HCT116 (cell line): ENCODE measurements around the gene OBSL1. TPM values are rescaled to one million over a fixed set of nuclear protein-coding genes. Genes with fewer than 3 reads are reported as not detected.

Experiments used
- ATAC-seq: fragments of 200-7000 bp; cut with Tn5 transposase; 2 replicates; pipeline ENCODE4 v1.9.1; 2020; ENCODE audit warnings: mild to moderate bottlenecking, moderate library complexity
- BruUV-seq: library from RNA; stranded (reverse); fragments of 400-500 nt; replicated peaks from 2 replicates; lab custom pipeline; 2021; lab: Mats Ljungman, UMichigan
- CTCF ChIA-PET: fragments of 300-600 bp; sonication (Branson Sonifier 250); formaldehyde crosslinking; loops from one replicate; lab custom pipeline; 2021; ENCODE audit warnings: antibody characterized with exemption; lab: Charles Lee
- POLR2A ChIA-PET: fragments of 300-600, 350-600 bp; sonication (Branson Sonifier 250); formaldehyde crosslinking; loops from one replicate; lab custom pipeline; 2021; ENCODE audit warnings: antibody characterized with exemption; lab: Charles Lee
- RAD21 ChIA-PET, 2 experiments: fragments of 300-600 bp; sonication (Branson Sonifier 250); formaldehyde crosslinking; loops; one replicate each; lab custom pipeline; 2023; ENCODE audit warnings: low total read pairs in 2 of 2; ENCODE audit not compliant: uncharacterized antibody in 2 of 2, unreplicated experiment in 2 of 2, low non-redundant PET in 1 of 2; lab: Charles Lee
- DNase-seq: peaks from one replicate; pipeline ENCODE4 v3.0.0-alpha.2; 2010; ENCODE audit warnings: low read depth, low spot score
- H2AFZ ChIP-seq: fragments of 200-600 bp; shearing (Covaris generic), sonication (generic); 2 replicates; pipeline ENCODE4 v1.6.1; 2017; ENCODE audit warnings: low read depth, mixed run types, mixed read lengths, antibody characterized with exemption, low read length; ENCODE audit not compliant: poor library complexity, severe bottlenecking
- H3K27ac ChIP-seq: 2 replicates; pipeline ENCODE4 v1.5.1; 2012; ENCODE audit warnings: low read depth, low read length
- H3K27me3 ChIP-seq: fragments of 200-600 bp; sonication (generic); 2 replicates; pipeline ENCODE4 v1.6.1; 2016; ENCODE audit warnings: mixed run types, low read length, mixed read lengths; ENCODE audit not compliant: insufficient read depth
- H3K36me3 ChIP-seq, 2 experiments: fragments of 200-500 bp in 1 of 2; fragments of 200-600 bp in 1 of 2; sonication (Bioruptor generic) in 1 of 2; sonication (generic) in 1 of 2; 2 replicates each; pipeline versions ENCODE4 v1.5.1 to v1.6.1; 2014 to 2016; ENCODE audit warnings: low read length in 2 of 2, inconsistent platforms in 1 of 2, mixed read lengths in 1 of 2, mixed run types in 1 of 2; ENCODE audit not compliant: insufficient read depth in 2 of 2, control insufficient read depth in 1 of 2
- H3K4me1 ChIP-seq, 2 experiments: fragments of 200-600 bp in 1 of 2; sonication (generic) in 1 of 2; 2 replicates each; pipeline versions ENCODE4 v1.5.1 to v1.6.1; 2012 to 2017; ENCODE audit warnings: low read length in 2 of 2, inconsistent platforms in 1 of 2, mild to moderate bottlenecking in 1 of 2, mixed read lengths in 1 of 2, mixed run types in 1 of 2, moderate library complexity in 1 of 2; ENCODE audit not compliant: insufficient read depth in 2 of 2, control insufficient read depth in 1 of 2
- H3K4me2 ChIP-seq: fragments of 200-600 bp; sonication (generic); 2 replicates; pipeline ENCODE4 v1.6.1; 2017; ENCODE audit warnings: mixed run types, low read length, mixed read lengths
- H3K4me3 ChIP-seq, 2 experiments: fragments of 200-600 bp in 1 of 2; sonication (generic) in 1 of 2; replicated peaks in 1 of 2; 2 replicates each; pipeline ENCODE4 v1.5.1; 2011 to 2016; ENCODE audit warnings: low read length in 2 of 2, control low read depth in 1 of 2, low read depth in 1 of 2, mild to moderate bottlenecking in 1 of 2, mixed read lengths in 1 of 2, mixed run types in 1 of 2
- H3K79me2 ChIP-seq: fragments of 200-600 bp; sonication (generic); 2 replicates; pipeline ENCODE4 v1.6.1; 2017; ENCODE audit warnings: mild to moderate bottlenecking, mixed run types, low read length, moderate library complexity, mixed read lengths; ENCODE audit not compliant: insufficient read depth
- H3K9ac ChIP-seq: fragments of 200-600 bp; sonication (generic); 2 replicates; pipeline ENCODE4 v1.6.1; 2016; ENCODE audit warnings: low read length, mixed read lengths
- H3K9me2 ChIP-seq: fragments of 200-600 bp; sonication (generic), shearing (Covaris generic); 2 replicates; pipeline ENCODE4 v1.6.1; 2017; ENCODE audit warnings: mixed run types, mild to moderate bottlenecking, moderate library complexity; ENCODE audit not compliant: insufficient read depth
- H3K9me3 ChIP-seq, 2 experiments: fragments of 200-500 bp in 1 of 2; fragments of 200-600 bp in 1 of 2; sonication (Bioruptor generic) in 1 of 2; sonication (generic) in 1 of 2; 2 replicates each; pipeline ENCODE4 v1.6.1; 2014 to 2017; ENCODE audit warnings: low read length in 2 of 2, mixed read lengths in 2 of 2, inconsistent platforms in 1 of 2, low read depth in 1 of 2, mild to moderate bottlenecking in 1 of 2, mixed run types in 1 of 2, moderate library complexity in 1 of 2; ENCODE audit not compliant: control insufficient read depth in 1 of 2, insufficient read depth in 1 of 2
- H4K20me1 ChIP-seq: fragments of 200-600 bp; sonication (generic), shearing (Covaris generic); 2 replicates; pipeline ENCODE4 v1.6.1; 2017; ENCODE audit warnings: mixed run types, mild to moderate bottlenecking, moderate library complexity; ENCODE audit not compliant: insufficient read depth
- CBX3 ChIP-seq: IDR thresholded peaks from 2 replicates; pipeline ENCODE4 v1.6.1; 2012; ENCODE audit warnings: low read depth
- CEBPB ChIP-seq: IDR thresholded peaks from 2 replicates; pipeline ENCODE4 v1.6.1; 2012; ENCODE audit warnings: low read depth
- EGR1 ChIP-seq: IDR thresholded peaks from 2 replicates; pipeline ENCODE4 v1.6.1; 2012; ENCODE audit warnings: low read depth
- ELF1 ChIP-seq: IDR thresholded peaks from 2 replicates; pipeline ENCODE4 v1.6.1; 2012; ENCODE audit warnings: low read depth, borderline replicate concordance
- EZH2 ChIP-seq: fragments of 200-600 bp; sonication (generic); IDR thresholded peaks from 2 replicates; pipeline ENCODE4 v1.6.1; 2017; ENCODE audit warnings: antibody characterized with exemption, mixed run types
- EZH2phosphoT487 ChIP-seq: fragments of 200-600 bp; IDR thresholded peaks from 2 replicates; pipeline ENCODE4 v1.6.1; 2018; ENCODE audit warnings: antibody characterized with exemption, borderline replicate concordance
- FOSL1 ChIP-seq: IDR thresholded peaks from 2 replicates; pipeline ENCODE4 v1.6.1; 2012; ENCODE audit warnings: low read depth
- JUND ChIP-seq: IDR thresholded peaks from 2 replicates; pipeline ENCODE4 v1.6.1; 2012
- POLR2AphosphoS5 ChIP-seq: IDR thresholded peaks from 2 replicates; pipeline ENCODE4 v1.6.1; 2011; ENCODE audit warnings: mild to moderate bottlenecking, low read depth, low read length, moderate library complexity
- RAD21 ChIP-seq: IDR thresholded peaks from 2 replicates; pipeline ENCODE4 v1.6.1; 2012; ENCODE audit warnings: low read depth, mild to moderate bottlenecking
- SP1 ChIP-seq: IDR thresholded peaks from 2 replicates; pipeline ENCODE4 v1.6.1; 2012; ENCODE audit warnings: low read depth
- SRF ChIP-seq: IDR thresholded peaks from 2 replicates; pipeline ENCODE4 v1.6.1; 2012; ENCODE audit warnings: low read depth
- YY1 ChIP-seq: IDR thresholded peaks from 2 replicates; pipeline ENCODE4 v1.6.1; 2011; ENCODE audit warnings: low read length, low read depth, moderate library complexity, mild to moderate bottlenecking; ENCODE audit not compliant: insufficient replicate concordance; ENCODE audit errors: extremely low read depth
- ZFX ChIP-seq: fragments of 450-650 bp; IDR thresholded peaks from 2 replicates; pipeline ENCODE4 v1.6.1; 2017
- ZNF274 ChIP-seq: fragments of 200-500 bp; sonication (Bioruptor generic); IDR thresholded peaks from 2 replicates; pipeline ENCODE4 v1.6.1; 2014; ENCODE audit warnings: mild to moderate bottlenecking, low read depth, low read length, inconsistent platforms
- intact Hi-C: fragments of 100-400 bp; cut with micrococcal nuclease; formaldehyde crosslinking; loops from 2 replicates; pipeline ENCODE4 v1.10.0; 2022
- total RNA-seq: library from RNA; stranded (reverse); gene quantifications from one replicate; pipeline ENCODE4 v1.2.1, GENCODE V29; 2021; ENCODE audit not compliant: unreplicated experiment
- TF ChIP-seq, protein P1 (sequence below): IDR thresholded peaks from 2 replicates; pipeline ENCODE4 v1.6.1; 2012
- TF ChIP-seq, protein P2 (sequence below): IDR thresholded peaks from 2 replicates; pipeline ENCODE4 v1.6.1; 2011; ENCODE audit warnings: mild to moderate bottlenecking, low read length, moderate library complexity; ENCODE audit not compliant: insufficient replicate concordance; ENCODE audit errors: extremely low read depth
- TF ChIP-seq, protein P3 (sequence below): IDR thresholded peaks from 2 replicates; pipeline ENCODE4 v1.6.1; 2012
- TF ChIP-seq, protein P4 (sequence below), 3 experiments: fragments of 200-600 bp in 1 of 3; sonication (generic) in 1 of 3; IDR thresholded peaks in 2 of 3; conservative IDR thresholded peaks in 1 of 3; 2 replicates each; pipeline ENCODE4 v1.5.1; 2012 to 2017; ENCODE audit warnings: low read depth in 2 of 3, low read length in 2 of 3, antibody characterized with exemption in 1 of 3, borderline replicate concordance in 1 of 3, control low read depth in 1 of 3, mild to moderate bottlenecking in 1 of 3, mixed read lengths in 1 of 3, mixed run types in 1 of 3, moderate library complexity in 1 of 3; ENCODE audit not compliant: insufficient read depth in 1 of 3
- TF ChIP-seq, protein P5 (sequence below): IDR thresholded peaks from 2 replicates; pipeline ENCODE4 v1.6.1; 2012; ENCODE audit warnings: low read depth

Gene OBSL1
- total RNA-seq, 1 experiment from 2014 or later: 45.2 TPM

DNA sequence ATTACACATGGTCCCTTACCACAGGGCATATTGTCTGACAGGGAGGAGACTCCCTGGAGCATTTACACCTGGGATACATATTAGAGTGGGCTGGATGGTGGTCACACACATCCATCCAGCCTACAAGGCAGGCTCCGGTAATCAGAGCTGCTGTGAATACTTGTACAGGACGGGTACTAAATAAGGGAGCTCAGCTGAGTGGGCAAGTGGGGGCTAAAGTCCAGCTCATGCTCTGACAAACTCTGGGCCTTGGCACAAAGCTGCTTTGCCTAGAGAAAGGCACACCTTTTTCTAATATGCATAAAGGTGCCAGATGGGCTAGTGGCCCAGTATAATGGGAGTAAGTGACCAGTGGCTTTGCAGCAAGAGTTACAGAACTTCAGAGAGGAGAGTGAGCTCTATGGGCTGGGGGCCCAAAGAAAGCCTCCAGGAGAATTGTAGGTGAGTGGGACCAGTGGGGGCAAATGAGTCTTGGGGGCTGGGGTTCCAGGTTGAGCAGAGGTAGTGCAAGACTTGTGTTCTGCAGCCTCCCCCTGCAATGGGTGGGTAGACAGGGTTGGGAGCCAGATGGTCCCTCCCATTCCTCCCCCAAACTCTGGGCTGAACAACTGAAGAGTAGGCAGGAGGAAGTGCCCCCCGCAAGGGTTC lies 25.9 kb downstream of the OBSL1 start:
- Histone ChIP-seq H3K4me1 (peaks cover 0 to 31% of the 10 kb centered on the region in 2 experiments; a peak in 2 of 4 replicates), H3K79me2 (peaks cover 33% of the 10 kb centered on the region), H3K9me2 (no peaks in the 10 kb centered on the region), H2AFZ (no peak overlapping the region), H3K9ac (no peak overlapping the region), H3K4me2 (no peak overlapping the region), H4K20me1 (peaks cover 6% of the 10 kb centered on the region; the same call in 1 of the 2 replicates), H3K36me3 (peaks cover 2 to 18% of the 10 kb centered on the region in 2 experiments; a peak in 3 of 4 replicates), H3K27ac (no peak overlapping the region), H3K9me3 (no peaks in the 10 kb centered on the region), H3K4me3 (no peak overlapping the region), H3K27me3 (no peaks in the 10 kb centered on the region)
- intact Hi-C loops: no loop called here
- RAD21 ChIA-PET: no interaction called here
- CTCF ChIA-PET: no interaction called here
- DNase-seq (no peak), ATAC-seq (no peak)
- POLR2A ChIA-PET: interaction anchor here (0.5 to 0.6 kb wide), 2 partner anchors 23 to 103 kb away, joined by 3 to 7 read pairs; no protein-coding TSS in a partner anchor
- BruUV-seq: no TSS peak
- TF ChIP-seq EZH2phosphoT487 (no peak), FOSL1 (no peak), EZH2 (no peak), YY1 (no peak), ZFX (no peak), CBX3 (no peak), ELF1 (no peak), JUND (no peak), RAD21 (no peak), ZNF274 (no peak), EGR1 (no peak), CEBPB (no peak), POLR2AphosphoS5 (no peak), SP1 (no peak), SRF (no peak)
- TF ChIP-seq, protein P1, sequence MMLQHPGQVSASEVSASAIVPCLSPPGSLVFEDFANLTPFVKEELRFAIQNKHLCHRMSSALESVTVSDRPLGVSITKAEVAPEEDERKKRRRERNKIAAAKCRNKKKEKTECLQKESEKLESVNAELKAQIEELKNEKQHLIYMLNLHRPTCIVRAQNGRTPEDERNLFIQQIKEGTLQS: no peak
- TF ChIP-seq, protein P2, sequence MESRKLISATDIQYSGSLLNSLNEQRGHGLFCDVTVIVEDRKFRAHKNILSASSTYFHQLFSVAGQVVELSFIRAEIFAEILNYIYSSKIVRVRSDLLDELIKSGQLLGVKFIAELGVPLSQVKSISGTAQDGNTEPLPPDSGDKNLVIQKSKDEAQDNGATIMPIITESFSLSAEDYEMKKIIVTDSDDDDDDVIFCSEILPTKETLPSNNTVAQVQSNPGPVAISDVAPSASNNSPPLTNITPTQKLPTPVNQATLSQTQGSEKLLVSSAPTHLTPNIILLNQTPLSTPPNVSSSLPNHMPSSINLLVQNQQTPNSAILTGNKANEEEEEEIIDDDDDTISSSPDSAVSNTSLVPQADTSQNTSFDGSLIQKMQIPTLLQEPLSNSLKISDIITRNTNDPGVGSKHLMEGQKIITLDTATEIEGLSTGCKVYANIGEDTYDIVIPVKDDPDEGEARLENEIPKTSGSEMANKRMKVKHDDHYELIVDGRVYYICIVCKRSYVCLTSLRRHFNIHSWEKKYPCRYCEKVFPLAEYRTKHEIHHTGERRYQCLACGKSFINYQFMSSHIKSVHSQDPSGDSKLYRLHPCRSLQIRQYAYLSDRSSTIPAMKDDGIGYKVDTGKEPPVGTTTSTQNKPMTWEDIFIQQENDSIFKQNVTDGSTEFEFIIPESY: no peak
- TF ChIP-seq, protein P3, sequence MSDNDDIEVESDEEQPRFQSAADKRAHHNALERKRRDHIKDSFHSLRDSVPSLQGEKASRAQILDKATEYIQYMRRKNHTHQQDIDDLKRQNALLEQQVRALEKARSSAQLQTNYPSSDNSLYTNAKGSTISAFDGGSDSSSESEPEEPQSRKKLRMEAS: no peak
- TF ChIP-seq, protein P4, sequence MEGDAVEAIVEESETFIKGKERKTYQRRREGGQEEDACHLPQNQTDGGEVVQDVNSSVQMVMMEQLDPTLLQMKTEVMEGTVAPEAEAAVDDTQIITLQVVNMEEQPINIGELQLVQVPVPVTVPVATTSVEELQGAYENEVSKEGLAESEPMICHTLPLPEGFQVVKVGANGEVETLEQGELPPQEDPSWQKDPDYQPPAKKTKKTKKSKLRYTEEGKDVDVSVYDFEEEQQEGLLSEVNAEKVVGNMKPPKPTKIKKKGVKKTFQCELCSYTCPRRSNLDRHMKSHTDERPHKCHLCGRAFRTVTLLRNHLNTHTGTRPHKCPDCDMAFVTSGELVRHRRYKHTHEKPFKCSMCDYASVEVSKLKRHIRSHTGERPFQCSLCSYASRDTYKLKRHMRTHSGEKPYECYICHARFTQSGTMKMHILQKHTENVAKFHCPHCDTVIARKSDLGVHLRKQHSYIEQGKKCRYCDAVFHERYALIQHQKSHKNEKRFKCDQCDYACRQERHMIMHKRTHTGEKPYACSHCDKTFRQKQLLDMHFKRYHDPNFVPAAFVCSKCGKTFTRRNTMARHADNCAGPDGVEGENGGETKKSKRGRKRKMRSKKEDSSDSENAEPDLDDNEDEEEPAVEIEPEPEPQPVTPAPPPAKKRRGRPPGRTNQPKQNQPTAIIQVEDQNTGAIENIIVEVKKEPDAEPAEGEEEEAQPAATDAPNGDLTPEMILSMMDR (IDR thresholded peaks at IDR 0.05 in 2 of 3, conservative IDR thresholded peaks at IDR 0.05 in 1 of 3; ENCODE audit: borderline replicate concordance in 1 of 3, insufficient read depth in 1 of 3, low read depth in 2 of 3, low read length in 2 of 3): no peak
- TF ChIP-seq, protein P5, sequence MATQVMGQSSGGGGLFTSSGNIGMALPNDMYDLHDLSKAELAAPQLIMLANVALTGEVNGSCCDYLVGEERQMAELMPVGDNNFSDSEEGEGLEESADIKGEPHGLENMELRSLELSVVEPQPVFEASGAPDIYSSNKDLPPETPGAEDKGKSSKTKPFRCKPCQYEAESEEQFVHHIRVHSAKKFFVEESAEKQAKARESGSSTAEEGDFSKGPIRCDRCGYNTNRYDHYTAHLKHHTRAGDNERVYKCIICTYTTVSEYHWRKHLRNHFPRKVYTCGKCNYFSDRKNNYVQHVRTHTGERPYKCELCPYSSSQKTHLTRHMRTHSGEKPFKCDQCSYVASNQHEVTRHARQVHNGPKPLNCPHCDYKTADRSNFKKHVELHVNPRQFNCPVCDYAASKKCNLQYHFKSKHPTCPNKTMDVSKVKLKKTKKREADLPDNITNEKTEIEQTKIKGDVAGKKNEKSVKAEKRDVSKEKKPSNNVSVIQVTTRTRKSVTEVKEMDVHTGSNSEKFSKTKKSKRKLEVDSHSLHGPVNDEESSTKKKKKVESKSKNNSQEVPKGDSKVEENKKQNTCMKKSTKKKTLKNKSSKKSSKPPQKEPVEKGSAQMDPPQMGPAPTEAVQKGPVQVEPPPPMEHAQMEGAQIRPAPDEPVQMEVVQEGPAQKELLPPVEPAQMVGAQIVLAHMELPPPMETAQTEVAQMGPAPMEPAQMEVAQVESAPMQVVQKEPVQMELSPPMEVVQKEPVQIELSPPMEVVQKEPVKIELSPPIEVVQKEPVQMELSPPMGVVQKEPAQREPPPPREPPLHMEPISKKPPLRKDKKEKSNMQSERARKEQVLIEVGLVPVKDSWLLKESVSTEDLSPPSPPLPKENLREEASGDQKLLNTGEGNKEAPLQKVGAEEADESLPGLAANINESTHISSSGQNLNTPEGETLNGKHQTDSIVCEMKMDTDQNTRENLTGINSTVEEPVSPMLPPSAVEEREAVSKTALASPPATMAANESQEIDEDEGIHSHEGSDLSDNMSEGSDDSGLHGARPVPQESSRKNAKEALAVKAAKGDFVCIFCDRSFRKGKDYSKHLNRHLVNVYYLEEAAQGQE: no peak
